ENCODE results near the gene PIGU.

DNA sequence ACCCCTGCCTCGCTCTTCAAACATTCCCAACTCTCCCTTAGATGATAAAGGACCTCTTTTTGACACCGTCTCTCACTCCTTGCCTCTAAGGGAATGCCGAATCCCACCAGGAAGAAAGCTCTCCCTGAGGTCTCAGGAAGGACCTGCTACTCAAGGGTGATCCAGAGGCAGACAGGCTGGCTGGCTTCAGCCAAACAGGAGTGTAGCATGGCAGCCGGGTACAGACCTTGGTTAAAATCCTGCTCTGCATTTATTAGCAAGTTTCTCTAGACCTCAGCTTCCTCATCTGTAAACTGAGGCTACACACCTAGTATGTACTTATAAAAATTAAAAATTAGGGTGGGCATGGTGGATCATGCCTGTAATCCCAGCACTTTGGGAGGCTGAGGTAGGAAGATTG lies 101.1 kb downstream of the PIGU start:
- TF ChIP-seq, protein P1, sequence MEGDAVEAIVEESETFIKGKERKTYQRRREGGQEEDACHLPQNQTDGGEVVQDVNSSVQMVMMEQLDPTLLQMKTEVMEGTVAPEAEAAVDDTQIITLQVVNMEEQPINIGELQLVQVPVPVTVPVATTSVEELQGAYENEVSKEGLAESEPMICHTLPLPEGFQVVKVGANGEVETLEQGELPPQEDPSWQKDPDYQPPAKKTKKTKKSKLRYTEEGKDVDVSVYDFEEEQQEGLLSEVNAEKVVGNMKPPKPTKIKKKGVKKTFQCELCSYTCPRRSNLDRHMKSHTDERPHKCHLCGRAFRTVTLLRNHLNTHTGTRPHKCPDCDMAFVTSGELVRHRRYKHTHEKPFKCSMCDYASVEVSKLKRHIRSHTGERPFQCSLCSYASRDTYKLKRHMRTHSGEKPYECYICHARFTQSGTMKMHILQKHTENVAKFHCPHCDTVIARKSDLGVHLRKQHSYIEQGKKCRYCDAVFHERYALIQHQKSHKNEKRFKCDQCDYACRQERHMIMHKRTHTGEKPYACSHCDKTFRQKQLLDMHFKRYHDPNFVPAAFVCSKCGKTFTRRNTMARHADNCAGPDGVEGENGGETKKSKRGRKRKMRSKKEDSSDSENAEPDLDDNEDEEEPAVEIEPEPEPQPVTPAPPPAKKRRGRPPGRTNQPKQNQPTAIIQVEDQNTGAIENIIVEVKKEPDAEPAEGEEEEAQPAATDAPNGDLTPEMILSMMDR (IDR thresholded peaks at IDR 0.05), result no peak
- no peak for TF ChIP-seq EZH2 (IDR thresholded peaks at IDR 0.05; ENCODE audit: borderline replicate concordance, insufficient read depth, low read depth, low read length, poor library complexity, severe bottlenecking)
